Measurements from ENCODE around the gene ROR2.
"Not testable (repeated sequence)": the region's sequence is repeated elsewhere in the genome, so short reads cannot be mapped to it uniquely, and the experiment has no call there.

ROR2 gene

DNA sequence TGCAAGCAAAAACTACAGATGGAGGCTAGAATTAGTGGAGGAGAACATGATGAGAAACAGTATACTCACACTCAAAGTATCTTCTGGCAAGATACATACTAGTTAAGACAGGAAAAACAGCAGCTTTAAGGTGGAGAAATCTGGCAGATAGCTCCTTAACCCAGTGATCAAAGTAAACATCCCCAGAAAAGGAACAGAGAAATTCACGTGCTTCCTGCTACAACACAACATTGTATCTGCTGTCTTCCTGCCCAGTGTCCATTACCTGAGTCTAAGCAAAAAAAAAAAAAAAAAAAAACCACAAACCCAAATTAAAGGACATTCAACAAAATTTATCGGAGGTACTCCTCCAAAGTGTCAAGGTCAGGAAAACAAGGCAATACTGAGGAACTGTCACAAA, 38.4 kb downstream of the ROR2 start:
- no peak overlapping the region for H3K4me2 ChIP-seq
- H3K4me3 ChIP-seq (IDR thresholded peaks at IDR 0.05; ENCODE audit: insufficient read depth, low read depth, low read length) = no peak overlapping the region
- no peak overlapping the region for H3K27ac ChIP-seq
- no peaks in the 10 kb centered on the region for H4K20me1 ChIP-seq (ENCODE audit: insufficient read depth)
- no peak overlapping the region for H3K9ac ChIP-seq
- no peaks in the 10 kb centered on the region for H3K36me3 ChIP-seq (ENCODE audit: insufficient read depth)
- TF ChIP-seq, protein P1, sequence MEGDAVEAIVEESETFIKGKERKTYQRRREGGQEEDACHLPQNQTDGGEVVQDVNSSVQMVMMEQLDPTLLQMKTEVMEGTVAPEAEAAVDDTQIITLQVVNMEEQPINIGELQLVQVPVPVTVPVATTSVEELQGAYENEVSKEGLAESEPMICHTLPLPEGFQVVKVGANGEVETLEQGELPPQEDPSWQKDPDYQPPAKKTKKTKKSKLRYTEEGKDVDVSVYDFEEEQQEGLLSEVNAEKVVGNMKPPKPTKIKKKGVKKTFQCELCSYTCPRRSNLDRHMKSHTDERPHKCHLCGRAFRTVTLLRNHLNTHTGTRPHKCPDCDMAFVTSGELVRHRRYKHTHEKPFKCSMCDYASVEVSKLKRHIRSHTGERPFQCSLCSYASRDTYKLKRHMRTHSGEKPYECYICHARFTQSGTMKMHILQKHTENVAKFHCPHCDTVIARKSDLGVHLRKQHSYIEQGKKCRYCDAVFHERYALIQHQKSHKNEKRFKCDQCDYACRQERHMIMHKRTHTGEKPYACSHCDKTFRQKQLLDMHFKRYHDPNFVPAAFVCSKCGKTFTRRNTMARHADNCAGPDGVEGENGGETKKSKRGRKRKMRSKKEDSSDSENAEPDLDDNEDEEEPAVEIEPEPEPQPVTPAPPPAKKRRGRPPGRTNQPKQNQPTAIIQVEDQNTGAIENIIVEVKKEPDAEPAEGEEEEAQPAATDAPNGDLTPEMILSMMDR (conservative IDR thresholded peaks at IDR 0.05; ENCODE audit: low read depth, low read length) = no peak
- peaks cover 42% of the 10 kb centered on the region for H3K4me1 ChIP-seq (ENCODE audit: low read depth, poor library complexity, severe bottlenecking)
- peaks cover 8% of the 10 kb centered on the region; the same call in 1 of the 2 replicates for H3K79me2 ChIP-seq (ENCODE audit: insufficient read depth, low read depth)
- H3K27me3 ChIP-seq (ENCODE audit: insufficient read depth, low read depth) = no peaks in the 10 kb centered on the region
- H2AFZ ChIP-seq (ENCODE audit: low read depth) = no peak overlapping the region

DNA sequence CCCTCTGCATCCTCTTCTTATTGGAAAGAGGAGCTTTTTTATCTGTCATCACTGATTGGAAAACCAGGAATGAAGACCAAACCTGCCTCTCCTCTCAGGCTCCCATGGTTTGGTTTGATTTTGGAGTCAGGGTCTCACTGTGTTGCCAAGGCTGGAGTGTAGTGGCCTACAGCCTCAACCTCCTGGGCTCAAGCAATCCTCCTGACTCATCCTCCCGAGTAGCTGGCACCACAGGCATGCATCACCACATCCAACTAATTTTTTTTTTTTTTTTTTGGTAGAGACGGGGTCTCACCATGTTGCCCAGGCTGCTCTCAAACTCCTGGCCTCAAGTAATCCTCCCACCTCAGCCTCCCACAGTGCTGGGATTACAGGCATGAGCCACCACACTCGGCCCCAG, 40.8 kb downstream of the ROR2 start:
- not testable (repeated sequence) for H3K36me3 ChIP-seq (ENCODE audit: insufficient read depth)
- H3K4me1 ChIP-seq (ENCODE audit: low read depth, poor library complexity, severe bottlenecking) = peaks cover 61% of the 10 kb centered on the region

GRCh38 chr9:91908746-91909145, 41.3 kb downstream of the ROR2 start:
- Histone ChIP-seq H3K9ac (peak overlapping the region; percentile 26), H3K27me3 (ENCODE audit: insufficient read depth, low read depth) (no peaks in the 10 kb centered on the region), H3K4me3 (IDR thresholded peaks at IDR 0.05; ENCODE audit: insufficient read depth, low read depth, low read length) (no peak overlapping the region), H3K27ac (peak overlapping the region; percentile 82), H3K4me1 (ENCODE audit: low read depth, poor library complexity, severe bottlenecking) (peaks cover 61% of the 10 kb centered on the region), H2AFZ (ENCODE audit: low read depth) (peak overlapping the region; percentile 31; the same call in 1 of the 2 replicates), H3K36me3 (ENCODE audit: insufficient read depth) (no peaks in the 10 kb centered on the region), H3K4me2 (peak overlapping the region; percentile 93), H3K79me2 (ENCODE audit: insufficient read depth, low read depth) (peaks cover 13% of the 10 kb centered on the region; the same call in 1 of the 2 replicates), H4K20me1 (ENCODE audit: insufficient read depth) (no peaks in the 10 kb centered on the region)
- TF ChIP-seq, protein P1 (conservative IDR thresholded peaks at IDR 0.05; ENCODE audit: low read depth, low read length) = no peak

More for the DNA sequence above, 40.8 kb downstream of the ROR2 start:
- not testable (repeated sequence) for H3K4me3 ChIP-seq (IDR thresholded peaks at IDR 0.05; ENCODE audit: insufficient read depth, low read depth, low read length); H4K20me1 ChIP-seq (ENCODE audit: insufficient read depth); H3K27me3 ChIP-seq (ENCODE audit: insufficient read depth, low read depth)
- peaks cover 13% of the 10 kb centered on the region; the same call in 1 of the 2 replicates for H3K79me2 ChIP-seq (ENCODE audit: insufficient read depth, low read depth)
- peak overlapping the region; percentile 31; the same call in 1 of the 2 replicates for H2AFZ ChIP-seq (ENCODE audit: low read depth)
- peak overlapping the region; percentile 82; the same call in 1 of the 2 replicates for H3K27ac ChIP-seq
- peak overlapping the region; percentile 26; the same call in 1 of the 2 replicates for H3K9ac ChIP-seq
- peak overlapping the region; percentile 93 for H3K4me2 ChIP-seq

DNA sequence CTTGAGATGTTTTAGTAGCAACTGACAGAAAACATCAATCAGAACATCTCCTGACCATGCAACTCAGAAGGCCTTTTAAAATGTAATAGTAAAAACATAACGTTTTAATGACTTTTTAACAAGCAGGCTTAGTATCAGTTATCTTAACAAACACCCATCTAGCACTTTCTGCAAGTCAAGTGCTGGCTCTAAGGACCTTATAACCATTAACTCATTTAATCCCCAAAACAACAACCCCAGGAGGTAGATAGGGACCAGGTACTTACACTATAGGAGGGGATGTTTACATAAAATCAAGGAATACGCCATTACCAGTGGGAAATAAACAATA, 41.8 kb downstream of the ROR2 start:
- Histone ChIP-seq H2AFZ (ENCODE audit: low read depth) (no peak overlapping the region), H3K4me2 (peak overlapping the region; percentile 93), H3K4me3 (IDR thresholded peaks at IDR 0.05; ENCODE audit: insufficient read depth, low read depth, low read length) (no peak overlapping the region), H3K4me1 (ENCODE audit: low read depth, poor library complexity, severe bottlenecking) (peaks cover 61% of the 10 kb centered on the region), H3K27ac (peak overlapping the region; percentile 82), H3K27me3 (ENCODE audit: insufficient read depth, low read depth) (no peaks in the 10 kb centered on the region), H3K36me3 (ENCODE audit: insufficient read depth) (no peaks in the 10 kb centered on the region), H3K9ac (no peak overlapping the region; the same call in 1 of the 2 replicates), H4K20me1 (ENCODE audit: insufficient read depth) (no peaks in the 10 kb centered on the region), H3K79me2 (ENCODE audit: insufficient read depth, low read depth) (peaks cover 13% of the 10 kb centered on the region; the same call in 1 of the 2 replicates)
- TF ChIP-seq, protein P1 (conservative IDR thresholded peaks at IDR 0.05; ENCODE audit: low read depth, low read length) = no peak

DNA sequence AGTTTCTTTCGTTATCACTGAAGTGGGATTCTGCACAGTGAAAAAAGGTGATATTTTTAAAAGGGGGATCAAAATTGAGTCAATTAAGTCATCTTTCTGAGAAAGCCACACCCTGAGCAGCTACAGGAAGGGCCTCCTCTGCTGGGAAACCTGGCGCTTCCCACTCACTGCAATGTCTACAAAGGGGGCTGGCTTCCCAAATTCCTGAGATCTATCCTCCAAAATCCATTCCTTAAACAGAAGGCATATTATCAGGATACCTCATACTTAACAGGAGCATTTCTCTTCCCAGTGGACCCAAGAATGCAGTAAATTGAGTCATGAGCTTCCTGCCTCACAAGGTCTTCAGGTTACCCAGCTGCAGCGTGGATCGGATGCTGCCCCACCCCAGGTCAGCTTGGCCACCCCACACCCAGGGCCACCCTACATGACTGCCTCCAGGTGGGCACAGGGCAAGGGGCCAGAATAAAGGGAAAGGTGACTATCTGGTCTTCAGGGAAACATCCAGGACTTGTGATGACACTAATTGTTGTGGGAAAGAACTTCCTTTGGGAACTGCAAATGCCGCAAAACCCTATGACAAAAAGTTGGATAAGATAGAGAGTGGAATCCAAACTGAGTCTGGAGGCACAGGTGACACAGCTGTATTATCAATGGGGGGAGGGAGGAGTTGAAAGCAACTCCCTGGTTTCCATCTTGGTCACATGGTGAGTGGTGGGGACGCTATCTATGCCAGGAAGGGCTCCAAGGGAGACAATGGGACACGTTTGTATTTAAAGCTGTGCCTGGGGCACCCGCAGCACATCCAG, 42.3 kb downstream of the ROR2 start:
- Histone ChIP-seq H3K27me3 (ENCODE audit: insufficient read depth, low read depth) (no peaks in the 10 kb centered on the region), H2AFZ (ENCODE audit: low read depth) (no peak overlapping the region), H3K9ac (peak overlapping the region; percentile 75; the same call in 1 of the 2 replicates), H3K4me2 (peak overlapping the region; percentile 93), H3K4me3 (IDR thresholded peaks at IDR 0.05; ENCODE audit: insufficient read depth, low read depth, low read length) (no peak overlapping the region), H3K79me2 (ENCODE audit: insufficient read depth, low read depth) (peaks cover 13% of the 10 kb centered on the region; the same call in 1 of the 2 replicates), H4K20me1 (ENCODE audit: insufficient read depth) (no peaks in the 10 kb centered on the region), H3K4me1 (ENCODE audit: low read depth, poor library complexity, severe bottlenecking) (peaks cover 61% of the 10 kb centered on the region), H3K27ac (peak overlapping the region; percentile 82), H3K36me3 (ENCODE audit: insufficient read depth) (no peaks in the 10 kb centered on the region)
- TF ChIP-seq, protein P1 (conservative IDR thresholded peaks at IDR 0.05; ENCODE audit: low read depth, low read length) = no peak

Data from KMS-11 (cell line).